Thoracic aorta (tissue), 2 donors: Measurements from ENCODE around the gene STOX1. TPM values are rescaled to one million over a fixed set of nuclear protein-coding genes. Genes with fewer than 3 reads are reported as not detected.
A peak's percentile ranks its signal among the peaks of the same experiment; 100 is the strongest.

ENCODE experiments used
- ATAC-seq: fragments of 150-250 bp; one replicate; pipeline ENCODE4 v1.8.0; 2017; ENCODE audit warnings: low read depth; ENCODE audit not compliant: insufficient number of reproducible peaks, low FRiP score
- DNase-seq: peaks from one replicate; pipeline ENCODE4 v3.0.0-alpha.2; 2020; ENCODE audit warnings: low spot score
- H3K27ac ChIP-seq, 2 donors: fragments of 200-600 bp; sonication (generic); 1 replicate in 1 of 2; 2 replicates in 1 of 2; pipeline ENCODE4 v1.5.1; 2016; ENCODE audit warnings: mild to moderate bottlenecking in 2 of 2, moderate library complexity in 2 of 2
- H3K27me3 ChIP-seq: fragments of 200-600 bp; sonication (generic); replicated peaks from 2 replicates; pipeline ENCODE4 v1.6.0; 2016; ENCODE audit warnings: mild to moderate bottlenecking; ENCODE audit not compliant: insufficient read depth
- H3K36me3 ChIP-seq: fragments of 200-600 bp; sonication (generic); one replicate; pipeline ENCODE4 v1.5.1; 2016
- H3K4me1 ChIP-seq, 2 donors: fragments of 200-600 bp; sonication (generic); 1 replicate in 1 of 2; 2 replicates in 1 of 2; pipeline versions ENCODE4 v1.5.1 to v1.6.0; 2016; ENCODE audit warnings: low read depth in 2 of 2, mild to moderate bottlenecking in 1 of 2; ENCODE audit not compliant: control insufficient read depth in 1 of 2
- H3K4me3 ChIP-seq: fragments of 200-600 bp; sonication (generic); 2 replicates; pipeline ENCODE4 v1.5.1; 2016; ENCODE audit warnings: mild to moderate bottlenecking
- H3K9me3 ChIP-seq: fragments of 200-600 bp; sonication (generic); 2 replicates; pipeline ENCODE4 v1.5.1; 2016
- CTCF ChIP-seq: fragments of 200-600 bp; sonication (generic); IDR thresholded peaks from one replicate; pipeline ENCODE4 v1.5.1; 2019; ENCODE audit warnings: antibody characterized with exemption
- total RNA-seq, 2 donors: library from RNA; depleted of rRNA; stranded (reverse); fragments of >200 nt; gene quantifications; one replicate each; pipeline versions ENCODE4 v1.1.0 to v1.2.3, GENCODE V29; 2016

The STOX1 gene
- total RNA-seq, 2 donors from 2014 or later = 0.14 TPM; not detected in 1

GRCh38 chr10:68895041-68895440 lies 67.7 kb downstream of the STOX1 start:
- ATAC-seq = no peak
- no peaks in the 10 kb centered on the region for H3K9me3 ChIP-seq
- no peak for TF ChIP-seq CTCF
- no peaks in the 10 kb centered on the region for H3K27me3 ChIP-seq
- H3K4me3 ChIP-seq = no peak overlapping the region
- H3K27ac ChIP-seq = no peak overlapping the region
- H3K4me1 ChIP-seq = peaks cover 0 to 2% of the 10 kb centered on the region in 2 donors
- no peaks in the 10 kb centered on the region for H3K36me3 ChIP-seq
- DNase-seq = no peak

- ATAC-seq (no peak), DNase-seq (no peak)
- peak; percentile 30 for TF ChIP-seq CTCF
- Histone ChIP-seq H3K9me3 (no peaks in the 10 kb centered on the region), H3K27ac (no peak overlapping the region), H3K4me1 (peaks cover 4 to 13% of the 10 kb centered on the region in 2 donors), H3K36me3 (no peaks in the 10 kb centered on the region), H3K27me3 (no peaks in the 10 kb centered on the region), H3K4me3 (no peak overlapping the region)
These were observed 70.0 kb downstream of the STOX1 start for GRCh38 chr10:68897336-68897741.

GRCh38 chr10:68899186-68899745 lies 71.9 kb downstream of the STOX1 start:
- Histone ChIP-seq H3K9me3 (no peaks in the 10 kb centered on the region), H3K27me3 (no peaks in the 10 kb centered on the region), H3K4me3 (no peak overlapping the region), H3K4me1 (peaks cover 5 to 23% of the 10 kb centered on the region in 2 donors), H3K36me3 (no peaks in the 10 kb centered on the region), H3K27ac (no peak overlapping the region)
- TF ChIP-seq CTCF = no peak
- ATAC-seq (no peak), DNase-seq (no peak)

GRCh38 chr10:68900427-68901104 lies 73.2 kb downstream of the STOX1 start:
- TF ChIP-seq CTCF = no peak
- H3K9me3 ChIP-seq = no peaks in the 10 kb centered on the region
- ATAC-seq = peak; percentile 72
- peaks cover 5 to 23% of the 10 kb centered on the region in 2 donors for H3K4me1 ChIP-seq
- no peaks in the 10 kb centered on the region for H3K27me3 ChIP-seq
- peak overlapping the region; percentile 98 to 100 for H3K27ac ChIP-seq
- H3K4me3 ChIP-seq = peak overlapping the region; percentile 91
- peak; percentile 22 for DNase-seq
- H3K36me3 ChIP-seq = no peaks in the 10 kb centered on the region

- peak; percentile 37 for TF ChIP-seq CTCF
- H3K36me3 ChIP-seq = no peaks in the 10 kb centered on the region
- peak within 1 kb of the TSS; percentile 98 to 100 for H3K27ac ChIP-seq
- no peaks in the 10 kb centered on the region for H3K9me3 ChIP-seq
- H3K4me1 ChIP-seq = peaks cover 5 to 23% of the 10 kb centered on the region in 2 donors
- peak; percentile 100 for ATAC-seq
- peak; percentile 98 for DNase-seq
- peak within 1 kb of the TSS; percentile 91 for H3K4me3 ChIP-seq
- H3K27me3 ChIP-seq = no peaks in the 10 kb centered on the region
These were observed 74.0 kb downstream of the STOX1 start, which contains the start of gene DDX50 for GRCh38 chr10:68901105-68901927. Gene DDX50, plus strand, starts transcription at chr10:68901315. Its CDS starts 70 bp downstream, at chr10:68901385.
